NAMALWA (cell line): ENCODE data around the gene FAM53A.

Source experiments
- DNase-seq: peaks from one replicate; pipeline ENCODE4 v3.0.0-alpha.2; 2015; ENCODE audit warnings: low spot score

Gene FAM53A

GRCh38 chr4:1660948-1661677, 23.0 kb downstream of the FAM53A start:
- DNase-seq, result no peak

- no peak for DNase-seq
These were observed 24.7 kb downstream of the FAM53A start for GRCh38 chr4:1659104-1660043.

GRCh38 chr4:1658581-1658980, 25.5 kb downstream of the FAM53A start:
- DNase-seq, result no peak

DNA sequence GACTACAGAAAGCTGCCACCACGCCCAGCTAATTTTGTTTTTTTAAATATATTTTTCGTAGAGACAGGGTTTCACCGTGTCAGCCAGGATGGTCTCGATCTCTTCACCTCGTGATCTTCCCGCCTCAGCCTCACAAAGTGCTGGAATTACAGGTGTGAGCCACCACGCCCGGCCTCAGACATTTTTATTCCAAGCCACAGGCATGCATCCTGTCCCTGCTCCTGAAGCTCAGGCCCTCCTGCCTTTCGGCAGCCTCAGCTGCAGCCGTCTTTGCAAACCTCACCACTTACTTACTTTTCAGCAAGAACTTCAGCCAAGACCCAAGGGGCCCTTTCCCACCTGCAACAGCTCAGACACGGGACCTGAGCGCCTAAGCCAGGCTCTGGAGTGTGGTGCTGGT, 26.0 kb downstream of the FAM53A start:
- no peak for DNase-seq

- no peak for DNase-seq
These were observed 27.1 kb downstream of the FAM53A start for GRCh38 chr4:1656986-1657385.

- DNase-seq, result no peak
These were observed 28.0 kb downstream of the FAM53A start for GRCh38 chr4:1656132-1656531.

DNA sequence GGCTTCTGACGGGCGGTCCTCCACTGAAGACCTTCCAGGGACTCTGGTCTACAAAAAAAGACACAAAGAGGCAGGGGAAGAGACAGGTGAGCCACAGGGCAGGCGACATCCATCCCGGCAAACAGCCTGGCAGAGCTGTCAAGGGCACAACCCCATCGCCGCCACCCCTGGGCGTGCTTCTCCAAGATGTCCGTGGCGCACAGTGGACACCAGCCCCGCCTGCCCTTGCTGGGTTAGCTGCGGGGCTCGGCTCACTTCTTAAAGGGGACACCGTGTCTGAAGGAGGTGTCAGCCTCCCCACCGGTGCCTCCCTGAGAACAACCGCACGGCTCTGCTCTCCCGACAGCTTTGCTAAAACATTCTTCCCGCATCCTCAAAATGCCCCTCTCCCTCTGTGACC, 28.4 kb downstream of the FAM53A start:
- no peak for DNase-seq

DNA sequence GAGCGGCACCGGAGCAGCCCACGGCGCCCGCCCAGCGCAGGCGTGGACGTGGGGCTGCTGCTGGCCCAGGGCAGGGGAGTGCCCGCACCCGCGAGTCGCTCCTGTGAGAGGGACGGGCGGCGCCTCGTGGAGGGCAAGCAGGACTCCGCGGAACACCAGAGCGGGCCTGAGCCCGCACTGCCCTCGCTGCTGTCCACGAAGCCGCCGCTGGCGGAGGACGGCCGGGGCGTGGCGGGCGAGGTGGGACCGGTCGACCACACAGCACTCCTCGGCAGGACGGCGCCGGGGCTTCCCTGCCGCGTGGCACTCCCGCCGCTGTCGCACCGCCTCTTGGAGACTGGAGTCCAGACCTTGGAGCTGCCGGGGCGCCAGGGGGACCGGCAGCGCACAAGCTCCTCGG, 29.0 kb downstream of the FAM53A start:
- no peak for DNase-seq

GRCh38 chr4:1654216-1654955, 29.7 kb downstream of the FAM53A start:
- DNase-seq, result no peak

- no peak for DNase-seq
These were observed 30.3 kb downstream of the FAM53A start for GRCh38 chr4:1653776-1654175.

DNA sequence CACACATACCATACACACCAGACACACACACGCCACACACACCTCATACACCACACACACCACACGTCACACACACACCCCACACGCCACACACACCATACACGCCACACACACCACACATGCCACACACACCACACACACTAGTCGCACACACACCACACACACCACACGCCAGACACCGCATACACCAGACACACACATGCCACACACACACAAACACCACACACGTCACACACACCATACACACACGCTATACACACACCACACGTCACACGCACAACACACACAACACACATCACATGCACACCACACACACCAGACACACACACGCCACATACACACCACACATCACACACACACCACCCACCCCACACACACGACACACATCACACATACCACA, 32.0 kb downstream of the FAM53A start:
- no peak for DNase-seq

GRCh38 chr4:1651609-1652008, 32.5 kb downstream of the FAM53A start:
- no peak for DNase-seq

DNA sequence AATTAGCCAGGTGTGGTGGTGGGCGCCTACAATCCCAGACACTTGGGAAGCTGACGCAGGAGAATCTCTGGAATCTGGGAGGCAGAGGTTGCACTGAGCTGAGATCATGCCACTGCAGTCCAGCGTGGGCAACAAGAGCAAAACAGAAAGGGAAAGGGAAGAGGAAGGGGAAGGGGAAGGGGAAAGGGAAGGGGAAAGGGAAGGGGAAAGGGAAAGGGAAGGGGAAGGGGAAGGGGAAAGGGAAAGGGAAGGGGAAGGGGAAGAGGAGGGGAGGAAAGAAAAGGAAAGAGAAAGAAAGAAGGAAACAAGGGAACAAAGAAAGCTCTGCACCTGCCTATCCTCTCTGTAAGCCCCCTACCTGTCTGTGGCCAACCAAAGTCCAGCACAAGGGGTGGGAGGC, 35.2 kb downstream of the FAM53A start:
- no peak for DNase-seq

DNA sequence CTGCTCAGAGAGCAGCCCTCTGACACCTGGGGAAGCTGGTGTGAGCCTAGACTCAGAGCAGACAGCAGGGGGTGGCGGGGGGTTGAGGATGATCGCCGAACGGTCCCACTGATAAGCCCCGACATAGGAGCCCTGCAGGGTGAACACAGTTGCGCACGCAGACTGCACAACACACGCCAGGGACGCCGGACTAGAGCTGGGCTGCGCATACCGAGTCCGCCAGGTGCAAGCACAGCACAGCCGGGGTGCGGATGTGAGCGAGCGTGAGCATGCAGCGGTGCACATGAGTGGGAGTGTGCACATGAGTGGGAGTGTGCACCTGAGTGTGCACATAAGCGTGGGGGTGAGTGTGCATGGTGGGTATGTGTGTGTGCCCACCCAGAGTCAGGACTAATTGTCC, 36.7 kb downstream of the FAM53A start:
- no peak for DNase-seq

- DNase-seq, result no peak
These were observed 37.4 kb downstream of the FAM53A start for GRCh38 chr4:1646690-1647089.

DNA sequence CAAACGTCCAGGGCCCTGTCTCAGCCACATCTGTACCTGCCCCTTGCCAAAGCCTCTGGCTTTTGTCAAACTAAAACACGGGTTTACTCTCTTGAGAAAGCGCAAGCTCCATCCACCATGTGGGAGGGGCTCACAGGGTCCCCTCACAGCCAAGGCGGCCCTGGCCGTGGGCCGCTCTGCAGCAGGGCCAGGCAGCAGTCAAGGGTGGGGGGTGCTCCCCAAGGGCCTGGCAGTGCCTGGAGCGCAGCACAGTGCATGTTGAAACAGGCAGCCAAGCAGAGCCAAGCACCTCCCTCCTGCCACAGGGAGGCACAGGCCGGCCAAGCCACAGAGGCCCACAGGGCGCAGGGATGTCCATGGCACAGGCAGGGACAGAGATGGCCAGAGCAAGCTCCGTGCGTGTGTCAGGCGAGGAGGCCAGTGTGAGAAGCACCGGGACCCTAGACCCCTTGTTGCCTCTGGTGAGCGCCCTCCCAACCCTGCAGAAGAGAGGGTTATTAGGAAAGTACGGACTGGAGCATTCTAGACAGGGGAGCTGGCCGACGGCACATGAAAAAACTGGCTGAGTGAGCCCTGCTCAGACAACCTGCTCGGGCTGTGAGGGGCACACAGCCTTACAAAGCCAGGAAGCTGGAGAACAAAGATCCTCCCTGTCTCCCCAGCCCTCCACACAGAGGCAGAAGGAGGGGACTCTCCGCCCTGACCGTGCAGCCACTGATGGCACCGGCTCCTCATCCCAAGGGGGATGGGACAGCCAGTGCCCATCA, 39.0 kb downstream of the FAM53A start:
- no peak for DNase-seq

GRCh38 chr4:1643971-1644735, 40.0 kb downstream of the FAM53A start:
- no peak for DNase-seq

DNA sequence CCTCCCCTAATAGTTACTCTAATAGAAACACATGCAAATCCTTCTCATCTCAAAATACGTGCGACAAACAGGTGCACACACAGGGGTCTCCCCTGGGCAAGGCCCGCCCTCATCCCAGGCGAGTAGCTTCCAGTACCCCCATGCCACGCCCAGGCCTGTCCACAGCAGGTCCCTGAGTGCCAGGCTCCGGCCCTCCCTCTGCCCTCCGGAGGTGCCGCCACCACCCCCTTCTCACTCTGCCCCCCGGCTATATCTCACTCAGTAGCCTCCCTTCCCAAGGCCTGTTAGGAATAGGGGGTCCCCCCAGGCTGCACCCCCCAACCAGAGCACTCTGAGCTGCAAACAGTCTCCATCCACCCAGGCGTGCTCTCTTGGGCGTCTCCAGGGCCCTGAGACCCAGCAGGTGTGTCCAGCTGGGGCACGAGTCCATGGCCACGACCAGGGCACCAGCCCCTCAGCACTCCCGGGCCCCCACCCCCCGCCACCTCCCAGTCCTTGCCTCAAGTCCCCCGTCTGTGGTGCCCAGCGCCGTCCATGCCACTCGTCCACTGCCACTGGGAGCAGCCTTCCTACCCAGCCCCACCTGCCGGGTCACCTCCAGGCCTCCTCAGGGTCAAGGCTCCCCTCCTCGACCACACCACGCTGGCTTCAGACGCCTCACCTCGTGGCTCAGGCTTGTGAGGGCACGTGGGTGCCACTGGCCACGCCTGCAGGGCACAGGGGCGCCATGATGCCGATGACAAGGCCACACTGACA, 41.7 kb downstream of the FAM53A start:
- no peak for DNase-seq

DNA sequence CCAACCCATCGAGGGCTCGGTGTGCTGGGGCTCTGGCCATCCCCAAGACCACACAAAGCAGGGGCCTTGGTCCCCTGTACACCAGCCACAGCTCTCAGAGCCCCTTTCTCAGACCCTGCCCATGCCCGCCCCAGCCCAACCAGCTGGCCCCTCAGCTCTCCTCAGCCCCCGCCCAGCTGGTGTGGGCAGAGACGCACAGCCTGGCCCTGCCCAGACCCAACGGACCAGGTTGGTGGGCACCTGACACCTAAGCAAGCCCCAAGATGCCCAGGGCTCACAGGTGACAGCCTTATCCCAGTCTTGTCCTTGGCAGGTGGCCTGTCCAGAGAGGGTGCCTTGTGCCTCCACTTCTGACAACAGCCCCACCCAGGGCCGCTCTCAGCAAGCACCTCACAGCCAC, 42.4 kb downstream of the FAM53A start:
- DNase-seq, result no peak
